ENCODE results near the gene WWC2. TPM values are rescaled to one million over a fixed set of nuclear protein-coding genes. Genes with fewer than 3 reads are reported as not detected.

The WWC2 gene
- total and polyA plus RNA-seq, 2 experiments from 2014 or later, result 33.2 to 48.3 TPM

GRCh38 chr4:183297675-183298074 lies 198.6 kb downstream of the WWC2 start:
- Histone ChIP-seq H3K27me3 (replicated peaks; ENCODE audit: insufficient read depth) (no peaks in the 10 kb centered on the region), H3K4me1 (ENCODE audit: insufficient read depth) (no peaks in the 10 kb centered on the region), H3F3A (ENCODE audit: insufficient read depth) (0 out of 2 replicates have a peak, but pooled peaks cover 3% of the 10 kb centered on the region), H2AFZ (no peak overlapping the region), H3K9ac (no peak overlapping the region), H3K4me2 (ENCODE audit: unreplicated experiment) (no peak overlapping the region), H3K79me2 (ENCODE audit: insufficient read depth) (0 out of 2 replicates have a peak, but pooled peaks cover 6% of the 10 kb centered on the region), H3K9me3 (ENCODE audit: low read depth) (no peaks in the 10 kb centered on the region), H3K36me3 (ENCODE audit: low read depth) (peaks cover 59% of the 10 kb centered on the region), H3K27ac (no peak overlapping the region), H4K20me1 (ENCODE audit: insufficient read depth) (0 out of 2 replicates have a peak, but pooled peaks cover 4% of the 10 kb centered on the region), H3K4me3 (no peak overlapping the region), H3K9me2 (ENCODE audit: insufficient read depth) (no peaks in the 10 kb centered on the region)
- DNase-seq, result no peak
- 89 to 96% methylated on average over 3 of the region's 3 CpGs for WGBS, 2 experiments (ENCODE audit: low coverage in 1 of 2, low lambda C conversion rate in 2 of 2, missing lambda C conversion rate in 2 of 2)
- in situ Hi-C loops (cut with MboI), result no loop called here
- TF ChIP-seq EZH2 (IDR thresholded peaks at IDR 0.05; ENCODE audit: insufficient read depth, poor library complexity, severe bottlenecking) (no peak), EZH2phosphoT487 (IDR thresholded peaks at IDR 0.05; ENCODE audit: insufficient read depth, low read depth) (no peak)

DNA sequence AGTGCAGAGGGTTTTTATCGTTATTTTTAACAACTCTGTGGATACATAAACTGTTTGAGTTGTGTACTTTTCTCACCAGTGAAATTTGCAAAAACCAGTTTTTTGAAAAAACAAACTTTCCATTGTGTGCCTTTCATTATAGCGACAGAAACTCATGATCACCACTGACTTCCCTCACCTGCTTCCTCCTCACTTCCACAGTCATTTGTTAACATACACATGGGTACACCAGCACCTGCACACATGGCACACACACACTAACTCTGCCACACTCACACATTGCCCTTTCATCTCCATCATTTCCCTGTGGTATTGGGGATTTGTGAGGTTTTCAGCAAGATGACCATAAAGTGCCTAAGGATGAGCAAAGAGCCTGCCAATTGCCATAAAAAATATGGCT lies 200.4 kb downstream of the WWC2 start:
- Histone ChIP-seq H3K9me2 (ENCODE audit: insufficient read depth) (no peaks in the 10 kb centered on the region), H3F3A (ENCODE audit: insufficient read depth) (0 out of 2 replicates have a peak, but pooled peaks cover 3% of the 10 kb centered on the region), H3K4me3 (no peak overlapping the region), H2AFZ (no peak overlapping the region), H3K4me1 (ENCODE audit: insufficient read depth) (no peaks in the 10 kb centered on the region), H3K4me2 (ENCODE audit: unreplicated experiment) (no peak overlapping the region), H3K27me3 (replicated peaks; ENCODE audit: insufficient read depth) (no peaks in the 10 kb centered on the region), H3K36me3 (ENCODE audit: low read depth) (peaks cover 56% of the 10 kb centered on the region), H3K79me2 (ENCODE audit: insufficient read depth) (0 out of 2 replicates have a peak, but pooled peaks cover 6% of the 10 kb centered on the region), H3K27ac (no peak overlapping the region), H3K9me3 (ENCODE audit: low read depth) (no peaks in the 10 kb centered on the region), H4K20me1 (ENCODE audit: insufficient read depth) (0 out of 2 replicates have a peak, but pooled peaks cover 4% of the 10 kb centered on the region), H3K9ac (no peak overlapping the region)
- DNase-seq, result no peak
- in situ Hi-C loops (cut with MboI), result no loop called here
- no peak for TF ChIP-seq EZH2phosphoT487 (IDR thresholded peaks at IDR 0.05; ENCODE audit: insufficient read depth, low read depth)
- TF ChIP-seq EZH2 (IDR thresholded peaks at IDR 0.05; ENCODE audit: insufficient read depth, poor library complexity, severe bottlenecking), result no peak
- 97 to 98% methylated on average over 2 of the region's 2 CpGs for WGBS, 2 experiments (ENCODE audit: low coverage in 1 of 2, low lambda C conversion rate in 2 of 2, missing lambda C conversion rate in 2 of 2)

DNA sequence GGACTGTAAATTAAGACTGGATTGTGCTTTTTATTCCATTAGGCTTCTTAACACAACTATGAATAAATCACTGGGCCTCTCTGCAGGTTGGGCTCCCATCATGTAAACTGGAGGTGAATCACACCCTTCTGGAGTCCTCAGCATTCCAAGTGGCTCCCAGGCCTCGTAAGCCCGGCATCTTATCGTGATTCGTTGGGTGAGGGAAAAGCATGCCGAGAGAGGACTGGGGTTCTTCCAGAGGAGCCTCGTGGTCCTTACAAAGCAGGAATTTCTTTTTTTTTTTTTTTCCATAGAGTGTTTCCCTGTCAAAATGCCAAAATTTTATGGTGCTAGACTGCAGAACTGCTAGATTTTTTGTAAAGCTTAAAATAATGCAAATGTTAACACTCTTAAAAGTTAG lies 201.0 kb downstream of the WWC2 start:
- WGBS, 2 experiments (ENCODE audit: low coverage in 1 of 2, low lambda C conversion rate in 2 of 2, missing lambda C conversion rate in 2 of 2), result 64 to 67% methylated on average over 6 of the region's 6 CpGs
- H3K9ac ChIP-seq, result no peak overlapping the region
- no peak overlapping the region for H2AFZ ChIP-seq
- no peak overlapping the region for H3K4me3 ChIP-seq
- no peak overlapping the region for H3K27ac ChIP-seq
- no peaks in the 10 kb centered on the region for H3K9me3 ChIP-seq (ENCODE audit: low read depth)
- no peaks in the 10 kb centered on the region for H3K27me3 ChIP-seq (replicated peaks; ENCODE audit: insufficient read depth)
- in situ Hi-C loops (cut with MboI), result no loop called here
- H3F3A ChIP-seq (ENCODE audit: insufficient read depth), result no peaks in the 10 kb centered on the region
- no peak overlapping the region for H3K4me2 ChIP-seq (ENCODE audit: unreplicated experiment)
- no peaks in the 10 kb centered on the region for H3K9me2 ChIP-seq (ENCODE audit: insufficient read depth)
- TF ChIP-seq EZH2phosphoT487 (IDR thresholded peaks at IDR 0.05; ENCODE audit: insufficient read depth, low read depth) (no peak), EZH2 (IDR thresholded peaks at IDR 0.05; ENCODE audit: insufficient read depth, poor library complexity, severe bottlenecking) (no peak)
- peaks cover 55% of the 10 kb centered on the region for H3K36me3 ChIP-seq (ENCODE audit: low read depth)
- no peaks in the 10 kb centered on the region for H3K4me1 ChIP-seq (ENCODE audit: insufficient read depth)
- H3K79me2 ChIP-seq (ENCODE audit: insufficient read depth), result 0 out of 2 replicates have a peak, but pooled peaks cover 6% of the 10 kb centered on the region
- H4K20me1 ChIP-seq (ENCODE audit: insufficient read depth), result no peaks in the 10 kb centered on the region
- DNase-seq, result peak; percentile 15

DNA sequence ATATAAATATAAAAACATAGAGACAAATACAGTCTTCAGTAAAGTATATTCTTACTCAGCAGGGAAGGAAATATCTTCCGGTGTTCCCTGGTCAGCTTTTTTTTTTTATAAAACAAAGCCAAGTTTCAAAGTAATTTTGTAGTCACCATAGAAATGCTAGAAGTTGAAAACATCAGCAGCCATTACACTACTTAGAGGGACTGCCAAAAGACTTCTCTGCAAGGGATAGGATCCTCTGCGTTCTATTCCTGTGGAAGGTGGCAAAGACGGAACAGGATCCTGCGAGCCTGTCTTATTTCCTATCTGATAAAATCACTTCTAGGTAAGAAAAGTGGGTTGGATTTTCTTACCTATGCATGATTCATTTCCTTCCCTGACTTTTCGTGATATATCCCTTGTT lies 201.6 kb downstream of the WWC2 start:
- 96 to 97% methylated on average over 5 of the region's 5 CpGs for WGBS, 2 experiments (ENCODE audit: low coverage in 1 of 2, low lambda C conversion rate in 2 of 2, missing lambda C conversion rate in 2 of 2)
- Histone ChIP-seq H3K36me3 (ENCODE audit: low read depth) (peaks cover 55% of the 10 kb centered on the region), H3F3A (ENCODE audit: insufficient read depth) (no peaks in the 10 kb centered on the region; the same call in 1 of the 2 replicates), H3K27ac (no peak overlapping the region), H3K4me1 (ENCODE audit: insufficient read depth) (no peaks in the 10 kb centered on the region), H4K20me1 (ENCODE audit: insufficient read depth) (no peaks in the 10 kb centered on the region), H3K79me2 (ENCODE audit: insufficient read depth) (0 out of 2 replicates have a peak, but pooled peaks cover under 1% of the 10 kb centered on the region), H3K9me2 (ENCODE audit: insufficient read depth) (no peaks in the 10 kb centered on the region), H3K9me3 (ENCODE audit: low read depth) (no peaks in the 10 kb centered on the region), H3K4me3 (no peak overlapping the region), H3K27me3 (replicated peaks; ENCODE audit: insufficient read depth) (no peaks in the 10 kb centered on the region), H2AFZ (no peak overlapping the region), H3K9ac (no peak overlapping the region), H3K4me2 (ENCODE audit: unreplicated experiment) (no peak overlapping the region)
- no peak for TF ChIP-seq EZH2phosphoT487 (IDR thresholded peaks at IDR 0.05; ENCODE audit: insufficient read depth, low read depth)
- no peak for DNase-seq
- in situ Hi-C loops (cut with MboI), result no loop called here

- H3K4me2 ChIP-seq (ENCODE audit: unreplicated experiment), result no peak overlapping the region
- H3K27me3 ChIP-seq (replicated peaks; ENCODE audit: insufficient read depth), result no peaks in the 10 kb centered on the region
- WGBS, 2 experiments (ENCODE audit: low coverage in 1 of 2, low lambda C conversion rate in 2 of 2, missing lambda C conversion rate in 2 of 2), result 87% methylated on average over 4 of the region's 4 CpGs
- DNase-seq, result no peak
- no peaks in the 10 kb centered on the region for H3K9me2 ChIP-seq (ENCODE audit: insufficient read depth)
- no peaks in the 10 kb centered on the region for H4K20me1 ChIP-seq (ENCODE audit: insufficient read depth)
- no peaks in the 10 kb centered on the region for H3K79me2 ChIP-seq (ENCODE audit: insufficient read depth)
- TF ChIP-seq EZH2phosphoT487 (IDR thresholded peaks at IDR 0.05; ENCODE audit: insufficient read depth, low read depth), result no peak
- no peak for TF ChIP-seq EZH2 (IDR thresholded peaks at IDR 0.05; ENCODE audit: insufficient read depth, poor library complexity, severe bottlenecking)
- no peak overlapping the region for H3K4me3 ChIP-seq
- H3K9me3 ChIP-seq (ENCODE audit: low read depth), result no peaks in the 10 kb centered on the region
- H3K36me3 ChIP-seq (ENCODE audit: low read depth), result peaks cover 68% of the 10 kb centered on the region
- H3K4me1 ChIP-seq (ENCODE audit: insufficient read depth), result no peaks in the 10 kb centered on the region
- in situ Hi-C loops (cut with MboI), result no loop called here
- no peak overlapping the region for H3K9ac ChIP-seq
- no peak overlapping the region for H2AFZ ChIP-seq
- no peak overlapping the region for H3K27ac ChIP-seq
- H3F3A ChIP-seq (ENCODE audit: insufficient read depth), result peaks cover 6% of the 10 kb centered on the region
These were observed 204.2 kb downstream of the WWC2 start for GRCh38 chr4:183303301-183303700.
